Upper lobe of left lung (tissue), 6 donors: ENCODE results near the gene COPZ1. TPM values are rescaled to one million over a fixed set of nuclear protein-coding genes. Genes with fewer than 3 reads are reported as not detected.

ENCODE experiments used
- ATAC-seq, 2 donors: fragments of 200-7000 bp; cut with Tn5 transposase; one replicate each; pipeline ENCODE4 v1.9.1; 2022; ENCODE audit warnings: mild to moderate bottlenecking in 2 of 2, moderate library complexity in 2 of 2; ENCODE audit not compliant: low FRiP score in 2 of 2
- DNase-seq, 2 donors: peaks; one replicate each; pipeline ENCODE4 v3.0.0-alpha.2; 2019 to 2020
- H3K27ac ChIP-seq, 4 donors: fragments of 200-600 bp; sonication (generic); one replicate each; pipeline ENCODE4 v1.5.1; 2016 to 2019
- H3K27me3 ChIP-seq, 4 donors: fragments of 200-600 bp; sonication (generic); one replicate each; pipeline ENCODE4 v1.5.1; 2017 to 2019
- H3K36me3 ChIP-seq, 4 donors: fragments of 200-600 bp; sonication (generic); one replicate each; pipeline ENCODE4 v1.5.1; 2016 to 2019
- H3K4me1 ChIP-seq, 4 donors: fragments of 200-600 bp; sonication (generic); one replicate each; pipeline ENCODE4 v1.5.1; 2018 to 2019
- H3K4me3 ChIP-seq, 4 donors: fragments of 200-600 bp; sonication (generic); one replicate each; pipeline ENCODE4 v1.5.1; 2017 to 2019; ENCODE audit warnings: mild to moderate bottlenecking in 2 of 4, moderate library complexity in 1 of 4
- H3K9me3 ChIP-seq, 4 donors: fragments of 200-600 bp; sonication (generic); one replicate each; pipeline ENCODE4 v1.5.1; 2018 to 2019
- EP300 ChIP-seq, 4 donors: sonication (generic); formaldehyde crosslinking; IDR thresholded peaks; one replicate each; pipeline ENCODE4 v1.5.1; 2017; ENCODE audit warnings: antibody characterized with exemption in 4 of 4, control low read depth in 2 of 4
- POLR2A ChIP-seq, 4 donors: fragments of 450-650 bp; IDR thresholded peaks; one replicate each; pipeline ENCODE4 v1.5.1; 2016 to 2017; ENCODE audit warnings: antibody characterized with exemption in 4 of 4, mild to moderate bottlenecking in 2 of 4
- POLR2AphosphoS5 ChIP-seq, 2 donors: sonication (generic); formaldehyde crosslinking; IDR thresholded peaks; one replicate each; pipeline ENCODE4 v1.5.1; 2017; ENCODE audit warnings: antibody characterized with exemption in 2 of 2
- WGBS, 2 donors: methylation state at CpG; one replicate each; pipeline ENCODE4 v1.1.5; 2017 to 2018; 5-methylcytosine and 5-hydroxymethylcytosine counted together
- total RNA-seq, 6 donors: library from RNA; depleted of rRNA in 4 of 6; stranded (reverse); fragments of >200 nt in 4 of 6; gene quantifications; one replicate each; pipeline versions ENCODE4 v1.1.0 to v1.2.1, GENCODE V29; 2016 to 2021
- TF ChIP-seq, protein P1 (sequence below), 6 experiments: fragments of 450-650 bp in 4 of 6; fragments of 200-600 bp in 2 of 6; sonication (generic) in 2 of 6; IDR thresholded peaks; one replicate each; pipeline ENCODE4 v1.5.1; 2016 to 2019; ENCODE audit warnings: antibody characterized with exemption in 6 of 6
- donor health status: DM: no; HTN: no; CAD: no; lungs with moderate emphysema.
- donor health status: DM: no; HTN: yes; CAD: no; lungs with severe emphysema.

COPZ1 gene
- total RNA-seq, 6 donors from 2014 or later = 55.5 to 132 (median 96.7) TPM

DNA sequence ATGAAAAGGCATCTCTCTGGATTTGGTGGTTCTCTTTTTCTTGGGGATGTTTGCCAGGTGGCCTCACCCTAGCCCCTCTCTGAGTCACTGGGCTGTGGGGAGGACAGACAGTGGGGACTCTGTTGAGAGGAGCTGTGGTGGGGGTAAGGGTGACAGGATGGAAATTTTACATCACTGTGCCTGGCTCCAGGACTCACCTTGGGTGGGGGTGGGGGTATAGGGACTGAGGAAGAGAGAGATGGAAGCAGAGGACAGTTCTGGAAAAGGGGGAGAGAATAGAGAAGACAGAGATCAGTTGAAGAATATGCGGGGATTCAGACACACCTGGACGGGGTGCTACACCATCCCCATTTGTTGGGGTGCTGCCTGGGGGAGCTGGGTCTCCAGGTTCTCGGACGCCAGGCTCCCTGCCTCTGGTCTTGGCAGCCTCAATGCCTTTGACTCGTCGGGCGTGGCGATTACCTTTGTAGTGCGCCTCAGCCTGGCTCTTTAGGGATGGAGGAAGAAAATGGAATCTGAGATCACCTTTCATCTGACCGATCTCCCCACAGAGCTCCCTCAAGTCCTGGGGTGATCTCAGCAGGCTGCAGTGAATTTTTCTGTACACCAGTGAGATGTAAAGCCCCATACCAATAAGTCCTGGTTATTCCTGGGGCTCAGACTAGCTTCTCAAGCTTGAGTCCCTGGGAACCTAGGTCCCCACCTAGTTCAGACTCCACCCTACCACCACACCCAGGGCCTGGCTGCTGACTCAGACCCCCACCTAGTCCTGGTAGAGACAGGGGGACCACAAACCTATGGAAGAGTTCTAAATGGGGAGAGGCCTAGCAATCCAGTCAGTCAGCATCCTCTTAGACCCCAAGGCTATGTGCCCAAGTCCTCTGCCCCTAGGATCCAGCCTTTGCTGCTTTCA, 49.0 kb downstream of the COPZ1 start:
- ATAC-seq (no peak), DNase-seq (no peak)
- 94% methylated on average over 10 of the region's 10 CpGs for WGBS, 2 donors
- H3K9me3 ChIP-seq = no peaks in the 10 kb centered on the region
- TF ChIP-seq, protein P1, sequence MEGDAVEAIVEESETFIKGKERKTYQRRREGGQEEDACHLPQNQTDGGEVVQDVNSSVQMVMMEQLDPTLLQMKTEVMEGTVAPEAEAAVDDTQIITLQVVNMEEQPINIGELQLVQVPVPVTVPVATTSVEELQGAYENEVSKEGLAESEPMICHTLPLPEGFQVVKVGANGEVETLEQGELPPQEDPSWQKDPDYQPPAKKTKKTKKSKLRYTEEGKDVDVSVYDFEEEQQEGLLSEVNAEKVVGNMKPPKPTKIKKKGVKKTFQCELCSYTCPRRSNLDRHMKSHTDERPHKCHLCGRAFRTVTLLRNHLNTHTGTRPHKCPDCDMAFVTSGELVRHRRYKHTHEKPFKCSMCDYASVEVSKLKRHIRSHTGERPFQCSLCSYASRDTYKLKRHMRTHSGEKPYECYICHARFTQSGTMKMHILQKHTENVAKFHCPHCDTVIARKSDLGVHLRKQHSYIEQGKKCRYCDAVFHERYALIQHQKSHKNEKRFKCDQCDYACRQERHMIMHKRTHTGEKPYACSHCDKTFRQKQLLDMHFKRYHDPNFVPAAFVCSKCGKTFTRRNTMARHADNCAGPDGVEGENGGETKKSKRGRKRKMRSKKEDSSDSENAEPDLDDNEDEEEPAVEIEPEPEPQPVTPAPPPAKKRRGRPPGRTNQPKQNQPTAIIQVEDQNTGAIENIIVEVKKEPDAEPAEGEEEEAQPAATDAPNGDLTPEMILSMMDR (IDR thresholded peaks at IDR 0.05) = no peak
- TF ChIP-seq EP300 (IDR thresholded peaks at IDR 0.05) = no peak
- TF ChIP-seq POLR2AphosphoS5 (IDR thresholded peaks at IDR 0.05) = no peak
- TF ChIP-seq POLR2A (IDR thresholded peaks at IDR 0.05) = no peak
- no peak overlapping the region for H3K4me3 ChIP-seq
- peaks cover 0 to 13% (median 0%) of the 10 kb centered on the region in 4 donors for H3K36me3 ChIP-seq
- H3K27ac ChIP-seq = peak overlapping the region in 3 of 4 donors; percentile 13 to 56 (median 38)
- peaks cover 24 to 58% (median 47%) of the 10 kb centered on the region in 4 donors for H3K4me1 ChIP-seq
- H3K27me3 ChIP-seq = no peaks in the 10 kb centered on the region

DNA sequence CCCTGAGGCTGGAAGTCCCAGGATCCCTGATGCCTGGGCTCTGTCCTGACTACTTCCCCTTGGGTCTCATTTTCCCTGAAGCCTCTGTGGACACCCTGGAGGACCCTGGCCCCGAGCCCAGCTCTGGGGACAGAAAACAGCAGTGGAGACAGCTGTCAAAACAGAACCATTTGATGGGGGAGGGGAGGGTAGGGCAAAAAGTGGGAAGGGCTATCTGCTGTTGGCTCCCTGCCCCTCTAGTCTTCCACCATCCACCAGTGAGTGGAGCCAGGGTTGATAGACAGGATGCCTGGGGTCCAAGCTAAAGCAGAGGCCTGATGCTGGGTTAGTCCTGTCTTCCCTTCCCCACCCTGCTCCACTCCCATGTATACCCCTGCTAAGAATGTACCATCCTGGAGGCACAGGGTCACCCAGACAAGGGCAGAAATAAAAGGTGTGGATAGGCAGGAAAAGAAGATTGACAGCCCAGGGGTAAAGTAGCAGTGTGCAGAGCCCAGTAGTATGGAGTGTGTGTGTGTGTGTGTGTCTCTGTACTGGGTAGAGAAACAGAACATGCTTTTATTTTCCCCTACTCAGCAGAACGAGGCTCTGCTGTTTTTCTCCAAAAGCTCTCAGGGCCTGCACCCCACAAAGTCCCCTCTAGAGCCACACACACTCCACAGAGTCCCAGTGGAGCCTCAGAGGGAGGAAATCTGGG, 49.8 kb downstream of the COPZ1 start:
- H3K27me3 ChIP-seq = no peaks in the 10 kb centered on the region
- no peak overlapping the region for H3K4me3 ChIP-seq
- 61 to 81% methylated on average over 2 of the region's 2 CpGs for WGBS, 2 donors
- TF ChIP-seq, protein P1 (IDR thresholded peaks at IDR 0.05) = no peak
- TF ChIP-seq POLR2AphosphoS5 (IDR thresholded peaks at IDR 0.05) = no peak
- no peak for TF ChIP-seq POLR2A (IDR thresholded peaks at IDR 0.05)
- no peak for TF ChIP-seq EP300 (IDR thresholded peaks at IDR 0.05)
- H3K27ac ChIP-seq = peak overlapping the region in 3 of 4 donors; percentile 13 to 56 (median 38)
- no peak for ATAC-seq
- peaks cover 0 to 13% (median 0%) of the 10 kb centered on the region in 4 donors for H3K36me3 ChIP-seq
- no peaks in the 10 kb centered on the region for H3K9me3 ChIP-seq
- no peak for DNase-seq
- H3K4me1 ChIP-seq = peaks cover 29 to 57% (median 46%) of the 10 kb centered on the region in 4 donors

DNA sequence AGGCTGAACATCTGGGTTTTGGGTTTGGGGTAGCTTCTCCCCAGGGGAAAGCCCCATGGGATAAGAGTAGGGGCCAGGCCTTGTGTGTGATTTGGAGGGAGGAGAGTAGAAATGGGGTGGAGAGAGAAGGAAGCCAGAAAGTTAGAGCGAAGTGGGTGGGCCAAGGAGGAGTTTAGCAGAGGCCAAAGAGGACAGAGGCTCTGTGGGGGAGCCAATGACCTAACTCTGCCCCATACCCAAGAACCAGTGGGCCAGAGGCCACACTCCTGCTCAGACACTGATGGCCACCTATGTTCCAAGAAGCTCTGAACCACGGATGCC, 50.3 kb downstream of the COPZ1 start:
- peaks cover 0 to 13% (median 0%) of the 10 kb centered on the region in 4 donors for H3K36me3 ChIP-seq
- DNase-seq (no peak), ATAC-seq (no peak)
- H3K27me3 ChIP-seq = no peaks in the 10 kb centered on the region
- TF ChIP-seq POLR2A (IDR thresholded peaks at IDR 0.05) = no peak
- H3K9me3 ChIP-seq = no peaks in the 10 kb centered on the region
- peak overlapping the region in 1 of 4 donors; percentile 56 for H3K27ac ChIP-seq
- WGBS, 2 donors = 68 to 92% methylated on average over 2 of the region's 2 CpGs
- peaks cover 24 to 54% (median 42%) of the 10 kb centered on the region in 4 donors for H3K4me1 ChIP-seq
- no peak overlapping the region for H3K4me3 ChIP-seq

DNA sequence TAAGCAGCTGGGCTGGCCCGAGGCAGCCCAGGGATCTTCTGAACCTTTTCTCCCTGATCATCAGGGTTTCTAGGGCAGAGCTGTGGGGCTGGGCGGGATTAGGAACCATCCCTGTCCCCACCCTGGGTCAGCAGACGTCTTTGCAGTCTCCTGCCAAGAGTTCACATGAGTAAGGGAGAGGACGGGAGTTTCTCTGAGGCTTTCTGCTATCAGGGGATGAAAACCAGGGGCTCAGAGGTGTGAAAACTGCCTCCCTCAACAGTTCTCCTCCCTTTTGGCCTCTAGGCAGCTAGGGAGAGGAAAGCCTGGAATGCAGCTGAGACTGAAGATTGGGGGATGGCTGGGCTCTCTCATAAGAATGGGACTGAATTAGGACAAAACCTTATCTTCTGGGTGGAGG, 51.7 kb downstream of the COPZ1 start:
- Histone ChIP-seq H3K9me3 (no peaks in the 10 kb centered on the region), H3K4me3 (no peak overlapping the region), H3K27ac (peak overlapping the region in 1 of 4 donors; percentile 35), H3K36me3 (peaks cover 0 to 9% (median 0%) of the 10 kb centered on the region in 4 donors), H3K4me1 (peaks cover 13 to 41% (median 29%) of the 10 kb centered on the region in 4 donors), H3K27me3 (no peaks in the 10 kb centered on the region)
- 73 to 79% methylated on average over 4 of the region's 4 CpGs for WGBS, 2 donors
- TF ChIP-seq POLR2AphosphoS5 (IDR thresholded peaks at IDR 0.05) = no peak
- TF ChIP-seq, protein P1 (IDR thresholded peaks at IDR 0.05) = no peak
- no peak for TF ChIP-seq EP300 (IDR thresholded peaks at IDR 0.05)
- no peak for TF ChIP-seq POLR2A (IDR thresholded peaks at IDR 0.05)
- ATAC-seq (peak in 1 of 2 donors; percentile 23), DNase-seq (no peak)

DNA sequence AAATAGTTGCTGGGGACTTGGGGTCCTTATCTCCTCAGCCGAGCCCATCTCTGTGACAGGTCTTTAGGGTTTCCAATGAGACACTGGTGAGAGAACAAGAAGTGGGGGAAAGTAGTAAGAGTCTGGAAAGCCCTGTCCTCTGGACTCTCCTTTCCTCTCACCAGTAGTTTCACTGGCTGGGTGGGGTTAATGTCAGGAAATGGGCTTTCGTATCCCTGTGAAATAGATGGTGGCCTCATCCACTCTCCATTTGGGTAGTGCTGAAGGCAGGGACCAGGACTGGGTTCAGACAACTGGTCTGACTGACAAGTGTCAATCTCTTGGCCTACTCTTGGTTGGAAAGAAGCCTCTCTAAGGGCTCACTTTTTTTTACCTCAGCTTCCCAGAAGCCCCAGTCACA, 52.1 kb downstream of the COPZ1 start:
- Histone ChIP-seq H3K27ac (no peak overlapping the region), H3K4me3 (no peak overlapping the region), H3K9me3 (no peaks in the 10 kb centered on the region), H3K4me1 (peaks cover 9 to 37% (median 25%) of the 10 kb centered on the region in 4 donors), H3K36me3 (peaks cover 0 to 9% (median 0%) of the 10 kb centered on the region in 4 donors), H3K27me3 (no peaks in the 10 kb centered on the region)
- ATAC-seq (no peak), DNase-seq (no peak)
- WGBS, 2 donors = 60 to 86% methylated on average over 2 of the region's 2 CpGs
- no peak for TF ChIP-seq POLR2A (IDR thresholded peaks at IDR 0.05)
- TF ChIP-seq, protein P1 (IDR thresholded peaks at IDR 0.05) = no peak
- TF ChIP-seq EP300 (IDR thresholded peaks at IDR 0.05) = no peak
- no peak for TF ChIP-seq POLR2AphosphoS5 (IDR thresholded peaks at IDR 0.05)
